NCI-H2029 (cell line): ENCODE results near the gene TSPAN5.
"Not testable (repeated sequence)": the region's sequence is repeated elsewhere in the genome, so short reads cannot be mapped to it uniquely, and the experiment has no call there.

ENCODE experiments used
- DNase-seq: peaks from one replicate; lab custom pipeline; 2025; lab: John Stamatoyannopoulos, UW

The TSPAN5 gene

DNA sequence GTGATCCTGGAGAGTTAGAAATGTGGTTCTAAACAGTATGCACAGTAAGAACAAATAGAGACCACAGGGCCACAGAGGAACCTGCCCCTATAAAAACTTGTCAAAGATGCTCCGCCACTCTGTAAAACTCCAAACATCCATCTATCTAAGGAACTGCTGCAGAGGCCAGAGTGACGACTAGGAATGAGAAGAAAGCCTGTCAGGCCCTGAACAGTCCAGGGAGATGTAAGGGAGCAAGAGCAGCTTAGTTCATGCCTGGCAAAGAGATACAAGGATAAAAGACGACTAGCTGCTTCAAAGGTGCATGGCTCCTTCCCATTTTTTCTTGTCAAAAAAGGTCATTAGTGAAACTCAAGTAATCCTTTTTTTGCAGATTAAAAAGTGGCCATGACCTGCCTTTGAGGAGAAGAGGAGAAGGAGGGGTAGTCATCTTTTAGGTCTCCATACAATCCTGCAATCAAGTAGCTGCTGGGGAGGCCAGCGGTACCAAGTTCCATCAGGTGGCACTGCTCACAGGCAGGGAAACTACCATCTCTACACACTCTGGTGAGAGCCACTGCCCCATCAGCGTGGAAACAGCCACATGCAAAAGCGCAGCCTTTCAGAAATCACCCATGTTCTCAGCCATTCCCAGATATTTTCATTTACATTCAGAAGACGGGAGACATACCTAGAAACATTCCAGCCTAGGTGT lies 162.1 kb downstream of the TSPAN5 start:
- no peak for DNase-seq

DNA sequence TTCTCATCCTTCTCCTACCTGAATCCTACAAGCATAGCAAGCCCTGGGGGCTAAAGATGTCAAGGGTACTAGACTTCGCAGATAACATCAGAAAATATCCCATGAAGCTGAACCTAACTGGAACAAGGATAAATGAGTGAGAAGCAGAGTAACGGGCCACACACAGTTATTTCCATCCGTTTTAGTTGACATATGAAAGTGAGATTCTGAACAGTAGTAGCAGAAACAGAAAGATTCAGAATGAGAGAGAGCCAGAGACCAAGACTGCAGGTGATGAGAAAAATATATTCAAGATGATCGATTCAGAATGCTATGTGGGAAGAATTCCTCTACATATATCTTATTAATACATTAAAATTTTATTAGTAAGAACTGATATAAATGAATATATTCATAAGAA lies 165.1 kb downstream of the TSPAN5 start:
- DNase-seq: no peak

DNA sequence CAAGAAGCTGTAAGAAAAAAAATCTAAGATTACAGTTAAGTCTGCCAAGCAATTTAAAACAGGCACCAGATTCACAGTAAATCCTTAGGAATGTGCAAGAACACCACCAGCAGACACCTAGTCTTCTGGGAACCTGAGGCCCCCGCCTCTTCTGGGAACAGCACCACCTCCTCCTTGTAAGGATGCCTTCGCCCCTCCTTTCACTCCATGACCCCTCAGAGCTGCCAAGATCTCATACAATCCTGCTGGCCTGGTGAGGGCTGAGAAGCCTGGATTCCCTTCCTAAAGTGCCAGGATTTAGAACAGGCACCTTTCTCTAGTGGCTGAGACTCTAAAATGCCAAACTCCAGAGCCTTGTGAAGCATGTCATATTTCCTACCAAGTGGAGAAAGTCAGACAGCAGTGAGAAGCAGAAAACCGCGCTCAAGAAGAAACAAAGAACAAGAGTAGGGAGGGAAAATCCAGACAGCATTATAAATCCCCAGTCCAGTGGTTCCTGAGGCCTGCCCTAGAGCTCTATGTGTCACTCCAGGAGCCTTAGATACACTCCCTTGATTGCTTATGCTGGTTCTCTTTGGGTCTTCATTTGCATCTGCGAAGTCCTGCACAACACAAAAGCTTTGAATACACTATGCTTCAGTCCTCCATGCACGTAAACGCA lies 166.4 kb downstream of the TSPAN5 start:
- no peak for DNase-seq

DNA sequence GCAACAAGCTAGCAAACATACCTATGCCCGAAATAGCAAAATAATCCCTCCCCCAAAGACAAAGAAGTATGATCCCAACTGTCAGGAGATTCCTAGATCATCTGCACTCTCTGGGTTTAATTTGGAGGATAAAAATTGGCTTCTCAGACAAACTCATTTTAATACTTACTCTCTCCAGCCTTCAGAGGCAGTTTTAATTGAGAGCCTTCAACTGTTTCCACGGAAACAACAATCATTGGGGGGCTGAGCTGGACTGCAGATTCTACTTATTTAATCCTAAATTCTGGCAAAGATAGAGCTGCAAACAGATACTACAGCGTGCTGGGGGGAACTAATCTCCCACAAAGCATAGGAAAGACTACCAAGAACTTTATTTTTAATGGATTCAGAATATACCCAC lies 168.2 kb downstream of the TSPAN5 start:
- no peak for DNase-seq

DNA sequence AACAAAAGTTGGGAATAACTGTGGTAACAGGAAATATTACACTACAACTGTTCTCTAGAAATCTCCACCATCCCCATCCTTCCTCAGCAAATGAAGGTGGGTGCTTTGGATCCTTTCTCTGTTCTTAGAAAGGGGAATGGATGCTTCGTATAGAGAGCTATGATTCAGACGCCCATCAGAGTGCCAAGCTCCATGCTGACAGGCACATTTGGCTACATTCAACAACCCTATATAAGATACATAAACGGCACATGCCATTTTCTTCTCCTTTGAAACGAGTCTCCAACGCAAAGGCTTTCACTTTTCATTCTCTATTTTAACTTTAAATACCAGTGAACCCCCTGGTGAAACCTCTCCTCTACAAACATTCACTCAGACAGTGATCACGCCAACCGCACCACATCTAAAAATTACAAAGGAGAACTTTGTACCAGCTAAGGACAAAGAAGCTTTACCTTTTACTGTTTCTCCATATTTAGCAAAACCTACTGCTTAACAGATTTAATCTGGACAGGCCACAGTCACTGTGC lies 172.5 kb downstream of the TSPAN5 start:
- DNase-seq: no peak

DNA sequence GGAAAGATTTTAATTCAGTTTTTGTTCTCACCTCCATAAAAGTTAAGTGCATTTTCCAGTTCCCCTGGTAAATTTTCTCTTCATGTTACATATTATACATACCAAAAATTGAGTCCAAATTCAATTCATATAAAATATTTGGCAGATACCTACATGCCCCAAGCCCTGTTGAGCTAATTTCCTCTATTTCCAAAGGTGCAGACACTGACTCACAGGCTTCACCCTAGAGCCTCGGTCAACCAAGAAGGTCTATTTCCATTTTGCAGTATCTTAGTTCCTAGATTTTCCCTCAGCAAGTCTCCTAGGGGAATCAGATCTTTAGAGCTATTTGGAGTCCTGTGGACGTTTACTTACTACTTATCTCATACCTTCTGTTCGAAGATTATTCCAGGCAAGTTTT lies 174.4 kb downstream of the TSPAN5 start:
- no peak for DNase-seq

DNA sequence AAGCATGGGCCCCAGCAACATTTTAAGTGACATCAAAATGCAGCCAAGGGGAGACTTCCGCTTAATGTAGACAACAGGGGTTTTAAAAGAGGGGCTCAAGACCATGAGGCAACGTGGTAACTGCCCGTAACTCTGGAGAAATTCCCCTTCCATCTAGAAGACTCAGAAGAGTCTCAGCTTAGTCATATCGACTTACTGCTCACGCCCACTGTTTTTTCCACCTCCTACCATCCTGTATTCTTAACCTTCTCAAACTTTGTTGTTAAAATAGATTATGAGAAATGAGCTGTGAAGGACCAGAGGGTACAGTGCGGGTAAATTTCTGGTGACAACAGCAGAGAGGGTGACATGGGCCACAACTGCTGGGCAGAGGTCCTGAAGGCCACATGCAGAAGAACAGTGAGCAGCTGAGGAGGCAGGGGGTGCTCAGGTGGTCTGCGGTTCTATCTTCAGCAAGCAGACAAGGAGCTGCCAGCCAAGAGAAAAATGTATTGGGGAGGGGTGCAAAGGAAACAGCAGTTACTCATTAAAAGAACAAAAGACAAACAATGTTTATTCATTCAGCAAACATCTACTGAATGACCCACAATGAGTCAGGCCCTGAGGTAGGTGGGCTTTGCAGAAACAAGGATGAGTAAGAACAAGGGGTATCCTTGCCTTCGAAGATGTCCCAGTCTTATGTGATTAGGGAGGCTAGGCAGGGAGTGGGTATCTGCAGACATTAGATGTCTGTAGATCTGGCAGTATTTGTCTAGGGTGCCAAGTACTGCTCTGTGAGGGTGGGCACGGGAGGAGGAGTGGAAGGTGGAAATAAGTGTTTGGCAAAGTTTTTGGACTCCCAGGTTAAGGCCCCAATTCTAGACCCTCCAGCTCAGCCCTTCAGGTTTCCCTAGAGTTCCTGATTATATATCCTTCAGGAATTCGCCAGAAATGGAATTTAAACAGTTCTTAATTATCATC lies 175.3 kb downstream of the TSPAN5 start:
- no peak for DNase-seq

DNA sequence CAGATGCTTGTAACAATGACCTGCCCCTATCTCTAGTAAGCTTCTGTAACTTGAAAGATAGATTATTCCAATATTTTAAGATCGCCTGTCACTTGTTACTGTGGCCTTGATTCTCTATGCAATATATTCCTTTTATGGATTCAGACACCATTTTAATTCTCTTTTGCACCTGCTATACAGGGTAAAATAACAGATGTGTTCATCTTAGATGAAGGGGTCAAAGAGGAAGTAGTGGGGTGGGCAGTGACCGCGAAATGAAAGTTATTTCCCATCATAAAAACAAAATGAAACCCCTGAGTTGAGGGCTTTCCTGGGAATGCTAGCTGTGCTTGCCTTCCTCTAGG lies 175.9 kb downstream of the TSPAN5 start:
- no peak for DNase-seq

DNA sequence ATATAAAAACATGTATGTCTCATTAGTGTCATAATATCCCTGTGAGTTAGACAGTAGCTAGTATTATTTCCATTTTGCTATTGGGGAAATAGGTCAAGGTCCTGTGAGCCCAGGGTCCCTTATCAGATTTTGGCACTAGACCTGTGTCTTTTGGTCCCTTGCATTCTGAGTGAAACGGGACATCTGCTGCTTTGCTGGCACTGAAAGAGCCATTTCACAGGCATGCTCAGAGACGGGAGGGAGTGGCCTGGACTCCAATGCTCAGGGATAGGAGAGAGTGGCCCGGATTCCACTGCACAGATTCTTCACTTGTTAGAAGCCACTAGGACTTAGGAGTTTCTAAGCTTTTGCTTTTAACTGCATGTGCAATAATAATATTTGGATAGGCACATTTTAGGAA lies 177.2 kb downstream of the TSPAN5 start:
- no peak for DNase-seq

DNA sequence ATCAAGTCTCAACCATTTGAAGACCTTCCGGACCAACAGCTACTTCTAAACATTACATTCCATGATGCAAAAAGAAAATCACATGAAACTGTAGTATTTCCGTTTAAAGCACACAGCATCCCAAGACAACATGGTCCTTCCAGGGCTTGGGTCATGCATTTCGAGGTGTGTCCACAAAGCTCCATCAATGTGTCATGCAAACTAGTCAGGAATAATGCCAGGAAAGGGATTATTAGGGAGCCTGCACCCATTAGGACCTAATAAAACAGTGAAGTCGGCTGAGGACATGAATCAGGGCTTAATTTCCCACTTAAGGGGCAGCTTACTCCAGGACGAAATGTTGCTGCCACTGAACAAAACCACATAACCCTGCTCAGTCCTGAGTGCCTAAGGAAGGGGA lies 177.9 kb downstream of the TSPAN5 start:
- no peak for DNase-seq

DNA sequence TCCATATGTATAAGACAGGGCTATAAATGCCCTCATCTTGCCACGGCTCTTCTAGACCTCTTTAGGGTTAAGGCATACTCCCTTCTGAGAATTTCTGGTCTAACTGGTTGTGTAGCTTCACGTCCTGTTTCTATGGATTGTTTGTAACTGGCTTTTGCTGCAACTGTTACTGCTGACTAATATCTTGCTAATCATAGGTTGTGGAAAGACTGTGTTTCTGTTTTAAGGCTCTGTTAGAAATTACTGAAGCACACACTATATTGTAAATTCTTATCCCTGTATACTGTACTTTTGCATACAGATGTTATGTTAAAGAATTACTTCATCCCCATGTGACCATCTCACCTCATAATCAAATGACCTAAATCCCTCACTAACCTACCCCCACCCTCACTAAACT lies 178.8 kb downstream of the TSPAN5 start:
- DNase-seq: not testable (repeated sequence)

DNA sequence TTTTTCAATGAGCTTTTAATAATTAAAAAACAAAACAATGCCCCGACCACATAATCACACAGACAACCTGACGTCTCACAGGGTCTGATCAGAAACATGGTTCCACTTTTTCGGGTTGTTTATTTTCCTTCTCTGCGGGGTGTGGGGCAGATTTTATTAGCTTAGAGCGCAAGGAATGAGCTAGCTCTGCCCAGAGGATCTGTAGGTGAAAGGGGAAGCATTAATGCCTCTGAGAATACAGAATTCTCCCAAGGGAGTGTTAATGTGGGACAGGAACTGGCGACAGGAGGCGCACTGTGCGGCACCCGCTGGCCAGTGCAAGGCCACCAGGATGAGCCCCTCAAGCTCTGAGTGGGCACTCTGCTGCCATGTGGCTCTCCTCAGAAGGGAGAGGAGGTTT lies 181.5 kb downstream of the TSPAN5 start:
- DNase-seq: no peak

DNA sequence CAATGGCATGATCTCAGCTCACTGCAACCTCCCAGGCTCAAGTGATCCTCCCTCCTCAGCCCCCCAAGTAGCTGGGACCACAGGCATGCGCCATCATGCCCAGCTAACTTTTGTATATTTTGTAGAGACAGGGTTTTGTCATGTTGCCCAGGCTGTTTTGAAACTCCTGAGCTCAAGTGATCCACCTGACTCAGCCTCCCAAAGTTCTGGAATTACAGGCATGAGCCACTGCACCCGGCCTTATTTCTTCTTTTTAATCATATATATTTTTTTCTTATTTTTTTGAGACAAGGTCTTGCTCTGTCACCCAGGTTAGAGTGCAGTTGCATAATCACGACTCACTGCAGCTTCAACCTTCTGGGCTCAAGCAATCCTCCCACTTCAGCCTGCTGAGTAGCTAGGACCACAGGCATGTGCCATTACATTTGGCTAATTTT lies 184.0 kb downstream of the TSPAN5 start:
- DNase-seq: no peak

DNA sequence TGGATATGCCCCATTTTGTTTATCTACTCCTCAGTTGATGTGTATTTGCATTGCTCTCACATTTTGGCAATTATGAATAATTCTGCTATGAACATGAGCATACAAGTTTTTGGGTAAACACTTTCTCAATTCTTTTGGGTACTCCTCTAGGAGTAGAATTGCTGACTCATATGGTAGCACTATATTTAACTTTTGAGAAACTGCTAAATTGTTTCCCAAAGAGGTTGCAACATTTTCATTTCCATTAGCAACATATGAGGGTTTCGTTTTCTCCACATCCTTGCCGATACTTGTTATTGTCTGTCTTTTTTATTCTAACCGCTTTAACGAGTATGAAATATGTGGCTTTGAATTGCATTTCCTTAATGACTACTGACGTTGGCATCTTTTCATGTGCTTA lies 185.4 kb downstream of the TSPAN5 start:
- no peak for DNase-seq

DNA sequence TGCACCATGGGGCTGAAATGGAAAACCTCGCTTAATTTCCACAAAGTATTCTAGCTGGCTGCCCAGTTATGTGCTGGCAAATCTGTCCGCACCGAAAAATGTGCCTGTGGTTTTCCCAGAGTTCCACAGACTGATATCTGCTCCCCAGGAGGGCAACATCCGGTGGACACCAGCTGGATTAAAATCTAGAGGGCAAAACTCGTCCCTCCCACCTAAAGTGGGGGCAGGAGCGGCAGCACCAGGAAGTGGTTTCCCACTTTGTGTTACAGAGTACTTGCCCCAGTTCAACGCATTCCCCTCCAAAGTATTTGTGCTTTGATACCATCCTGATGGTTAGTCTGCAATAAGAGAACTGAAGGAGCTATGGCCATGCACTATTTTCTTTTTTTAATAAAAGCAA lies 187.6 kb downstream of the TSPAN5 start:
- DNase-seq: no peak

DNA sequence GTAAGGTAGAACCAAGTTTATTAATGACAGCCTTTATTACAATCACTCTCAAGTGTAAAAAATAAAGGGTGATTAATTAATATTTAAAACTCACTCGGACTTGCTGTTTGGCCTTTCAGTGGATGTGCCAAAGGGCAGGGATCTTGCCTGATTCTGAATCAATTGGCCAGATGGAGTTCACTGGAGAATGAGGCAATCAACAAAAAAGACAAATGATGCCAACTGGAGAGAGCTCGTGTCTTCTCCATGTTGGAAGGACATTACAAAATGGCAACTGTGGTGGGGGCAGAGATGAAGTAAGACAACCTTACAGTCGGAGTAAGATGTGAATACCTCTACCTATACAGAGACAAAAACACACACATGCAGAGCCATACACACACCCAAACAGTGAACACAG lies 188.0 kb downstream of the TSPAN5 start:
- DNase-seq: no peak

DNA sequence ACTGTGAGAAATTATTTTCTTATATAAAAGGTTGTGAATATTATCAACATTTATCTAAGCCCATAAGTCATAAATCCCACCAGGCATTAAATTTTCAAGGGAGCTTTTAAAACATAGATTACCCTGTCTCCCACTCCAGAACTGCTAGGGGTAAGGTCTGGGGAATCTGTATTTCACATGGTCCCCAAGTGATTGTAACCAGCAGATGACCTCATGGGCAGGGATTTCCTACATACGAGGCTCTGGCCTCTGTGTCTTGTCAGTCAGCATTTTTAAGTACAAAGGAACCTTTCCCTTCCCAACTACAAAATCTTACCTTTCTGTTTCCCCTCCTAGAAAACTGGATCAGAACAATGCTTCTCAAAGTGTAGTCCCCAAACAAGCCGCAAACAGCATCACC lies 188.6 kb downstream of the TSPAN5 start:
- no peak for DNase-seq

DNA sequence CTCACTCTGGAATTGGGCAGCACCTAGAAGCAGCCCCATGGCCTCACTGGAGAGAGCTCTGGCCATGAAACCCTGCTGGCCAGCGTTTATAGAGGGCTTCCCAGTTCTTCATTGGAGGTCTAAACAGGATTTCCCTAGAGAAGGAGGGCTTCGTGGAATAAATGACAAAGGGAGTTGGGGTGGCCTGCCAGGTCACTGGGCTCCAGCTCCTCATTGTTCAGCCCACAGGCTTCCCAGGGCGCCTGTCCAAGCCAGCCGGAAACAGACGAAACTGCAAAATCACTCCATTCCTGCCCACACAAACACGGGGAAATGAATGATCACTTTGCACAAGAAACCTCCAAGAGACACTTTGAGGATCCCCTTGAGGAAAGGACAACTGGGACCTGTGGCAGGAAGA lies 189.7 kb downstream of the TSPAN5 start:
- no peak for DNase-seq

DNA sequence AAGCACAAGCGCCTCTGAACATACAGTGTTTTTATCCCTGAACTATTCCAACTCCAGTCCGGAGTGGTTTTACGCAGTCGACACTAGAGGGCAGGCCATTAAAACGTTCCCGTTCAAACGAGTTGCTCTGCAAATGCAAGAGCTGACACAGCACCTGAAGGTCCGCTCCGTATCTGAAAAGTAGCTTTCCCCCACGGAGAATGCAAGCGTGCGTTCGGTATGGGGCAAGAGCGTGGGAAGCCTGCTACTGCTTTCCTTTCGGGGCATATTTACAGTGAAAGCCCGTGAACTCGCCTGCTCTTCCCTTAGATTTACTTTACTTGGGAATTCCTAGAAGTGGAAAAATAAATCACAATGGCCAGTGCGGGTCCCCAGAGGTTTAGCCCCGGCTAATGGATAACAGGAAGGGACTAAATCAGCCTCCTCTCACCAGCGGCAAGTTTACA lies 190.8 kb downstream of the TSPAN5 start:
- DNase-seq: peak; percentile 43

DNA sequence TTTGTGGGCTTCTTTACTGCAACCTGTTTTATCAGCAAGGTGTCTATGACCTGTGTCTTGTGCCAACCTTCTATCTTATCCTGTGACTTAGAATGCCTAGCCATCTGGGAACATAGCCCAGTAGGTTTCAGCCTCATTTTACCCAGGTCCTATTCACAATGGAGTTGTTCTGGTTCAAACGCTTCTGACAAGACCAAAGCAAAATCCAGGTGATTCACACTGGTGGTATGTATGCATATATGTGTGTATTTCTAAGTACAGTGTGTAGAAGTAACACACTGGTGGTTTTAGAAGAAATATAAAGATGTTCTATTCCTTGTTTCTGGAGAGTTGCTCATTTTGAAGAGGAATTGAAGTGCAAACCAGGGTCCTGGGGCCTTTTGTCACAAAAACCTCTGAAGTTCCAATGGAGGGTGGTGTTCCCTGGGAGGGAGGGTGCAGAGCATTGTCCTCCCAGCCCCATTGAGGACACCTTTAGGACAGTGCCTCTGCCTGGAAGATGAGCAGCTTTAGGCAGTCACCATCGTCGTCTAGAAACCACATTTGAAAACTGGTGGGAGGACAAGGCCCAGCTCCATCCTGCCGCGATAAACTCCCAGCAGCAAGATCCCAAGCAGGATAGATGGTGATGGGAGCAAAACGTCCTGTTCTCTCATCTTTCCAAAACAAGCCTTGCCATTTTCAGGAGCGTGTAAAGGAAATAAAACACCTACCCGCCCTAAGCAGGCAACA lies 191.4 kb downstream of the TSPAN5 start:
- no peak for DNase-seq

DNA sequence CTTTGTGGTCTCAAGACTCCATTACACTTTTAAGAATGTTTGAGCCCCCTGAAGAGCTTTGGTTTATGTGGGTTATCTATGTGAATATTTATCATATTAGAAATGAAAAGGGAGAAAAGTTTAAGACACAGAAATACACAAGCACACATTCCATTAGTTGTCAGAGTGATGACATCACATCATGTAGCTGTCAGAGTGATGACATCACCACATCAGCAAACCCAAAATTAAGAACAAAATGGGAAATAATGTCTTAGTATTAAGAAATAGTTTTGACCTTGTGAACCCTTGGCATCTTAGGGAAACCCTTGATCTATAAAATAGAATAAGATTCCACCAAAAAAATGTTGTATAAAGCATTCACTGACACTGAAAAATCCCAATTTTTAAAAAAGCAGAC lies 195.9 kb downstream of the TSPAN5 start:
- DNase-seq: no peak
